HG03108 (cell line): ENCODE measurements around the gene ERAP2.
"Not testable (repeated sequence)": the region's sequence is repeated elsewhere in the genome, so short reads cannot be mapped to it uniquely, and the experiment has no call there.

Source experiments
- ATAC-seq: cut with Tn5 transposase; IDR thresholded peaks from one replicate; pipeline ENCODE4 v1.9.1; 2021; ENCODE audit warnings: moderate library complexity; ENCODE audit not compliant: unreplicated experiment

ERAP2 gene

GRCh38 chr5:96876292-96876850 is at the start of gene ERAP2:
ERAP2 (plus strand) TSS chr5:96876500; CDS start chr5:96879686, 3,186 bp downstream.
- ATAC-seq, result peak; percentile 57

GRCh38 chr5:96829297-96829696 is 47.0 kb upstream of the ERAP2 start:
- ATAC-seq, result no peak

GRCh38 chr5:96834016-96834415 is 42.3 kb upstream of the ERAP2 start:
- no peak for ATAC-seq

- ATAC-seq, result no peak
Measured at GRCh38 chr5:96835791-96836191, 40.5 kb upstream of the ERAP2 start.

- no peak for ATAC-seq
Measured at GRCh38 chr5:96836817-96837216, 39.5 kb upstream of the ERAP2 start.

GRCh38 chr5:96837303-96837702 is 39.0 kb upstream of the ERAP2 start:
- no peak for ATAC-seq

- no peak for ATAC-seq
Measured at GRCh38 chr5:96838201-96839070, 37.9 kb upstream of the ERAP2 start.

- ATAC-seq, result no peak
Measured at GRCh38 chr5:96839071-96839592, 37.2 kb upstream of the ERAP2 start.

- not testable (repeated sequence) for ATAC-seq
Measured at GRCh38 chr5:96841931-96842330, 34.4 kb upstream of the ERAP2 start.

GRCh38 chr5:96843140-96843539 is 33.2 kb upstream of the ERAP2 start:
- ATAC-seq, result no peak

GRCh38 chr5:96844481-96844990 is 31.8 kb upstream of the ERAP2 start:
- no peak for ATAC-seq

- ATAC-seq, result no peak
Measured at GRCh38 chr5:96851312-96852062, 24.8 kb upstream of the ERAP2 start.

- no peak for ATAC-seq
Measured at GRCh38 chr5:96852759-96853158, 23.5 kb upstream of the ERAP2 start.

GRCh38 chr5:96854067-96854466 is 22.2 kb upstream of the ERAP2 start:
- no peak for ATAC-seq

GRCh38 chr5:96855031-96855872 is 21.0 kb upstream of the ERAP2 start:
- ATAC-seq, result no peak

- no peak for ATAC-seq
Measured at GRCh38 chr5:96856371-96856770, 19.9 kb upstream of the ERAP2 start.

- ATAC-seq, result no peak
Measured at GRCh38 chr5:96857454-96857853, 18.8 kb upstream of the ERAP2 start.

- no peak for ATAC-seq
Measured at GRCh38 chr5:96857924-96858323, 18.4 kb upstream of the ERAP2 start.

GRCh38 chr5:96859375-96859774 is 16.9 kb upstream of the ERAP2 start:
- no peak for ATAC-seq

GRCh38 chr5:96861076-96861475 is 15.2 kb upstream of the ERAP2 start:
- no peak for ATAC-seq
